GM21529 (cell line): ENCODE measurements around the gene RIC8B.

ENCODE experiments used
- ATAC-seq: cut with Tn5 transposase; IDR thresholded peaks from one replicate; pipeline ENCODE4 v1.9.1; 2021; ENCODE audit not compliant: unreplicated experiment

The RIC8B gene

DNA sequence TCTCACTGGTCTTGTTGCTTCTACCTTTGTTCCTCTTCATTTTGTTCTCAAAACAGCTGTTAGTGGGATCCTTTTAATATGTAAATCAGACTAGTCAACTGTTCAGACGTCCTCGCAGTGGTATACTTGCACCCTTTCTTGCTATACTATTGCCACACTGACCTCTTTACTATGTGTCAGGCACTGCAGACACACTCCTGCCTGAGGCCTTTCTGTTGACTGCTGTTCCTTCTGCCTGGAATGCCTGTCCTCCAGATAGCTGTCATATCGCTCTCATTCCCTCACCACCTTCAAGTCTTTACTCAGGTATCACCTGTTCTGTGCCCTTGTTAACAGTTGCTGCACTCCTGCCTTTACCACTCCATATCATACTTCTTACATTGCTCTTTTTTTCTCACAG is 91.2 kb downstream of the RIC8B start:
- no peak for ATAC-seq

DNA sequence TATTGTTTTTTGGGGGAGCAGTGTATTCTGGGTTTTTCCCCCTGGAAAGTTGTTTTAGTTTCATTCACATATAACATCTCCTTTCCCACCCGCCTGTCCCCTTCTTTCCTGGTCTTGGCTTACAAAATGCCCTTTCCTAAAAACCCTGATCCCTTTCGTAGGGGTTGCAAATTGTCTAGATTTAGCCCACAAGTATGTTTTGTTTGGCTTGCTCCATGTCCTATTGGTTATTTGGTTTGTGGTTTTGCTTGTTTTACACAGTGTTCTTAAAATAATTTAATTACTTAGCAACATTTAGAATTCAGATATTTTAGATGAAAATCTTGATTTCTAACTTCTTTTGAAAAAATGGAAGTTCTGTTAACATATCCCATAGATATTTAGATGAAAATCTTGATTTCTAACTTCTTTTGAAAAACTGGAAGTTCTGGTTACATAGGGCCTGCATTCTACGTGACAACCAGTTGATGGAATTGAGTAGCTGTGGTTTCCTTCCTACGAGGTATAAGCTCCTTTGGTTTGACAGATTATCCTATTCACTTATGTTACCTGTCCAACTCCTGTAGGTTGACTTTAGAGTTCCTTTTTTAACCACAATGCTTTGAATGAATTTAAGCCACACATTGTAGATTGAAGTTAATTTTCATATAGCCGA is 92.1 kb downstream of the RIC8B start:
- ATAC-seq: no peak

DNA sequence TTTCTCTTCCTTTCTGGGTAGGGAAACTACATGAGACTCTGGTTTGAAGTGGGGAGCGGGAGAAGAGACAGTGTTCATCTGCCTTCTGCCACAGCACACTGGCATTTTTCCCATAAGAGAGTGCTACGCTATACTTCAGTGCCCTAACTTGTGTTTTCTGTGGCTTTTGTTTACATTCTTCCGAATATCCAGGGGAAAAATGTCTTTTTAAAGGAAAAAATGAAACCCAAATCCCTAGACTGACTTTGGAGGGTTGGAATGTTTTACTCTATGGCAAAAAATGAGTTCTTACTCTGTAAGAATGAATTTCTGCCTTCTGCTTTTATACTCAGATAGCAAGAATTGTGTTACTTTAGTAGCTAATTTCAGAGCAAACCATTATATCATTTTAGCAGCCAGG is 93.2 kb downstream of the RIC8B start:
- no peak for ATAC-seq

DNA sequence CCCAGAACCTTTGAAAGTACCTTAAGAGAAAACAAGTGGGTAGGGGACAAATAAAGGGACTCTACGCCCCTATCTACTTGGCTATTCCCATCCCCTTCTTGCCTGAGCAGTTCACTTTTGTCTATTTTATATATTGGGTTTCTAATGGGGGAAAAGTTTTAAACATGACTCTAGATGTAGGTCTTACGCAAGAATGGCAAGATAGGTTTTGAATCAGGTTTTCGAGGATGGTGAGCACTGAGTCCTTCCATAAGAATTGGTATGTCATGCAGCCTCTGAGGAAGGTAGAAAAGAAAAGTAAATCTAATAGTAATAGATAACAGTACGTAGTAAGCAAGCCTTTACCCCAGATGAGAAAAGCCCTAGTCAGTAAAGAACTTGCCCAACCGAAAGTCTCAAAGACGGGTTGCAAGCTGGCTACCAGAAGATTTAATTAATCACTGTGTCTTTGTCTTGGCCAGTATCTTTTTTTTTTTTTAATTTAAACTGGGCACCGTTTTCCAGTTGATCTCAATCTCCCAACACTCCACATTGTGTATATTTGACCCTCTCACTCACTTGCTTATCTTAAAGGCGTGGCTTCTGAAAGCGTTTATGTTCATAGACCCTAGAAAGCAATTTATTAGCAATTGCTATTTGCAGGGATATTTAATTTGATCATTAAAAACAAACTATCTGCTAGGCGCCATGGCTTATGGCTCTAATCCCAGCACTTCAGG is 94.7 kb downstream of the RIC8B start:
- no peak for ATAC-seq

DNA sequence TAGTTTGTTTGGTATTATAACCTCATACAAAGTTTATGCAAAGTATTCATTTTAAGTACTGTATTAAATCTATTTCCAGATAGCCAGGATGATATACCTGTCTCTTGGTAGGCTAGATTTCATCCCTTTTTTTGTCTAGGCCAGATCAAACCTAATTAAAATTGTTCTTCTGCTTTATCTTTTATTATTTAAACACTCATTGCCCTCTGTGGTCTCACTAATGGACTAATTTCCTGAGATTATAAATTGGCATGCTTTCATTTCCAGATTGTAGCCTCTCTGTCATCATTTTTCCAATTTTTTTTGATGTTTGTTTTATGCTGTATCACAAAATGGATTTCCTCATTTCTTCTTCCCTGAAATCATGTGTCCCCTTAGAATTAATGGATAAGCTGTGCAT is 95.6 kb downstream of the RIC8B start:
- no peak for ATAC-seq

DNA sequence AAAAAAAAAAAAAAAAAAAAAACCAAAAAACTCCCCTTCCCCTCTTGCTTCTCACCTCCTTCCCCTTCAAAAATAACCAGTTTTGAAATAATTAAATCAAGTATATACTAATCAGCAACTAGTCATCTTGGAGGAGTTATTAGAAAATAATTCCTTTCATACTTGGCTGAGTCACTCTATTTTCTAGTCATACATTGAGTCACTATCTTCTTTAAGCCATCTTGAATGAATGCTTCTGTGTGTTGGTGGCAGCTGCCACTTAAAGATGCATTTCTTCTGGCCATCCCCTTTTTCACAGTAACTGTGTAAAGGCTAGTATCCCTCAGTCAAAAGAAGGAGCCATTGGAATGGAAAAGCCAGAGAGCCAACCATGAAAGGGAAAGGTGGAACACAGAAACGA is 97.0 kb downstream of the RIC8B start:
- no peak for ATAC-seq

DNA sequence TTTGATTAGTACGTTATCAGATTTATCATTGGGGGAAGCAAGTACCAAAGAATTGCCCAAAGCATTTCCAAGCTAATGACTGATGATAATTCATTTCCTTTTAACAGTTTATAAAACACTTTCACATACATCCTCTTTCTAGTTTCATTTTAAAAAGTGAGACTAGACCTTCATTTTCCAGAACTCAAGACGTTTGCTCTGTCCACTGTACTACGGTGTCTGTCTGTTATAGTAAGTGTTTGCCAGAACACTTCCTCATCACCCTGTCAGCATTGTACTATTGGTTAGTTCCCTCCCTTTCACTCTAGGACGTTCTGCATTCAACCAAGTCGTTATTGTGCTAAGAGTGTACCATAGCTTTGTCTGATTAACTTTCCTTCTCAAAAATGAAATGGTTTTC is 99.5 kb downstream of the RIC8B start:
- no peak for ATAC-seq

DNA sequence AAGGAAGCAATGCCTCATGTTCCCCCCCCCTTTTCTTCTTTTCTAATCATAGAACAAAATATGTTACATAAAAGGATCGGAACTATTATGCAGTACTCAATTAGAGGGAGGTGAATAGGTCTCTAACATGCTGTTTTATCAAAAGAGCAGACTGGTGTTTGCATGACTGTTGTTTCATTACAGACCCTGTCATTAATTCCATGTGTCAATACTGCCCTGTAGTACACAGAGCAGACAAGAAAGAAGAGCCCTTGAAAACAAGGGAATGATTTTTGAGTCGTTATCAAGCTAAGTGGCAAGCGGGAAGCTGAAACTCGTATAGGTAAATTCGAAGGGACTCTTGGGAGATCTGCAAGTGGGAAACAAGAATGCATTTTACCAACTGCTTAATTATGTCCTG is 104.3 kb downstream of the RIC8B start:
- ATAC-seq: no peak

DNA sequence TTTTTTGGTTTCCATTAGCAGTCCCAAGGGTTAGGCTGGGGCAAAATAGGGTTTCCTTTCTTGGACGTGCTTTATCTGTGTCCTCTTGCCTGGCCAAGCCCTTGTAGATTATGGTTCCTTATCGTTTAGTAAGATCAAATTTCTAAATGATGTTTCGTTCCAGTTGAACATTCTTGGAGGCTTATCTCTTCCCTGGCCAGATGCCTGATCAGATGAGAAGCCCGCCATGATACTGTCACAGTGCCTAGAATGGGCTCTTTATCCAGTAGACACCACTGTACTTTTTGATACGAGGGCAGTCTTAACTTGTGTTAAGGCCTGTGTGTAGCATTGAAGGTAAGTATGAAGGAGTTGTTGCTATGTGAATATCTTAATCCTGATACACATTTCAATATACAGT is 105.1 kb downstream of the RIC8B start:
- no peak for ATAC-seq

DNA sequence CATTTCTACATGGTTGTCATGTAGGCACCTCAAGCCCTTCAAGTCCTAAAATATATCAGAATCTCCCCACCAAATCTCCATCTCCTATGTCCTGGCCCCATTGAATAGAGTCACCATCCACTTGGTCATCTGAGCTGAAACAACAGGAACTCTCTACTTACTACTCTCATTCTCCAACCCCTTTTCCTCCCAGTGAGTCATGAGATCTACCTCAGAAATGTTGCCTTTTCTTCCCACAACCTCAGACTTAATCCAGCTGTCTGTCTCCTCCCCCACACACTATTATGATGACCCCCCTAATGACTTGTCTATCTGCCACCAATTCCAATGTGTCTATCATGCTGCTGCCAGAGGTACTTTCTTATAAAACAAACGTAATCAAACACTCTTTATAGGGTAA is 108.9 kb downstream of the RIC8B start:
- ATAC-seq: no peak

DNA sequence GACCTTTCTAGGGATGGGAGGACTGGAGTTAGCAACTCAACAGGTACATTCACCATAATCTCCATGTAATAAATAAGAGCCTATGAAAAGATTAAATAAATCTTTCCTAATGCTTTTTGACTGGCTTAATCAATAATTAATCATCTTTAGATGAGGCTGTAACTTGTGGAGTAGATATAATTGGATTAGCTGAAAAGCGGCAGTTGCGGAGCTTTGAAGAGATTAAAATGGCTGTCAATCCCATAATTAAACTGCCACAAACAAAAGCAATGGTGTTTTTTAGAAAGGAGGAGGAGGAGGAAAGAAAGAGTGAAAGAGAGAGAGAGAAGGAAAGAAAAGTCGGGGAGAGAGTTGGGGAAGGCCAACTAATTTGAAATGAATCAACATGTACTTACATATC is 110.5 kb downstream of the RIC8B start:
- ATAC-seq: no peak

DNA sequence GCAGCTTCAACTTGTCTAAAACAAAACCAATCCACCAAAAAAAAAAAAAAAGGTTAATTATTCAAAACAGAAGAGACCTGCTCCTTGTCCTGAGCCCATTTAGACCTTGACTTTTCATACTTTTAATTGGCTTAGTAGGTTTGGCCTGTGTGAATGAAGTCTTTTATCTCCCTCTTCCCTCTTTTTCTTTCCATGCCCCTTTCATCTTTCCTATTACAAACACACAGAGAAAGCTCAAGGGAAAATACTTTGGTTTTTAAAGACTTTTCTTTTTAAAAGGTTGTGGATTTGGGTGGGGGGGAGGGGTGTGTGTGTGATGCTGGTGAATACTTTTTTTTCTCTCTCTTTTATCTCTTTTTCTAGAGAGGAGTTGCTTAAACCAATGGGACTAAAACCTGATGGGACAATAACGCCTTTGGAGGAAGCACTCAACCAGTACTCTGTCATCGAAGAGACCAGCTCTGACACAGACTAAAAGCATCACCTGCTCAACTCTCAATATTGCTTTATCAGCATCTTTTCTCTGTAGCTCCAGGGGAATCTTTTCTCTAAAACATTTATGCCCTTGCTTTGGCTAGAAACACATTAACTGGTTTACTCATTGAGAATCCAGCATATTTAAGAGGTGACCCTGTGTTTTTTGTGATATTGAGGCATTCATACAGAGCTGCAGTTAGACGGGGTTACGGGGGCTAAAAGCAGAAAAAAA is 111.2 kb downstream of the RIC8B start:
- ATAC-seq: no peak

DNA sequence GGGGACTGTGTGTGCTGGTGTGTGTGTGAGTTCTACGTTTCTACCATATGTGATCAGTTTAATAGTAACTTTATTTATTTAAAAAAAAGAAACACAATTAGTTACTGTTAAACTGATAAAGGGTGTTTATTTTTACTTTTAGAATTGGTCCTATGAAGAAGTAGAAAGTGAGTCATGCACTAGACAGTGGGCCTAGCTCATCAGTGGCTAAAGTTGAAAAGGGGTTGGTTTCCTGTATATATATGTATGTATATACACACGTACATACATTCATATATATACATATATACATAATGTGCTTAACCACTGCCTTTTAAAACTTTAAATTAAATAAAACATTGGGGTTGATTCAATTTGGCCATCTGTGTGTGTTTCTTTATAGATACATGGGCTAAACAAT is 112.5 kb downstream of the RIC8B start:
- ATAC-seq: no peak

DNA sequence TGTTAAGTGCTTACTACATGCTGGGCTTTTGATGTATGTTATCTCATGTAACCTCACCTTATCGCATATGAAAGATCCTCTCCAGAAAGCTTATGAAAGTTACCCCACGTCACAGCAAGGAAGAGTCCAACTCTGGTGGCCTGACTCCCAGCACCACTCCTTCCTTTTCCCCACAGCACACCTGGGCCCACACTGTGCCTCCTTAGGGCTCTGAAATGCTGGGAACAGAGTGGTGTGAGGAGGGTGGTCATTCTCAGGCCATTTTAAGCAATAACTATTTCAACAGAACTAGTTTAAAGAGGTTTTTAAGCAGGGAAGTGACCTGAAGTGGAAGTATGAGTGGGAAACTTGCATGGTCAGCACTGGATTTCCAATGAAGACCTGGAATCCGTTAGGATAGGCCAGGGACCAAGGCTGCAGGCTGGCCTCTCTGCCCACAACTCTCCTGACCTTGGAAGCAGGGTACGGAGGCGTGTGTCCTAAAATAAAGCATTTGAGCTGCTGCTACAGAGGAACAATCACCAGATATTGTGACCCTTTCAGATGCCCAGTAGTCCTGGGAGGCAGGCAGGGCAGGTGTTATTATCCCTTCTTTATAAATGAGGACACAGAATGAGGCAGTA is 114.0 kb downstream of the RIC8B start:
- ATAC-seq: no peak

DNA sequence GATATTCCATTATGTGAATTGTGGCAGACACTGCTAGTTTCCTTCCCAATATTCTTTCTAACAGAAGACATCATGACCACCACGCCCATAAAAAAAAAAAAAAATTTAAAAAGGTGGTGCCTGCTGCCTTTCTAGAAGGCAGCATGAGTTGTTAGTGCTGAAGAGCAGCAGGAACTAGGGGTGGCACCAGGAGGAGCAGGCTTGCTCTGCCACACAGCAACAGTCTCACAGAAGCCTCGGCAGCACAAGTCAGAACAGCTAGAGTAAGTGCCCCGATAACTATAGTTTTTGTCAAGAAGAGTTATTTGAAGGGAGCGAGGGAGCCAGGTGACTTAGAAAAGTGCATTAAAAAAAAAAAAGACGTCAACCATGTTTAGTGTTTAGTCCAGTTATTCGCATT is 114.8 kb downstream of the RIC8B start:
- no peak for ATAC-seq

DNA sequence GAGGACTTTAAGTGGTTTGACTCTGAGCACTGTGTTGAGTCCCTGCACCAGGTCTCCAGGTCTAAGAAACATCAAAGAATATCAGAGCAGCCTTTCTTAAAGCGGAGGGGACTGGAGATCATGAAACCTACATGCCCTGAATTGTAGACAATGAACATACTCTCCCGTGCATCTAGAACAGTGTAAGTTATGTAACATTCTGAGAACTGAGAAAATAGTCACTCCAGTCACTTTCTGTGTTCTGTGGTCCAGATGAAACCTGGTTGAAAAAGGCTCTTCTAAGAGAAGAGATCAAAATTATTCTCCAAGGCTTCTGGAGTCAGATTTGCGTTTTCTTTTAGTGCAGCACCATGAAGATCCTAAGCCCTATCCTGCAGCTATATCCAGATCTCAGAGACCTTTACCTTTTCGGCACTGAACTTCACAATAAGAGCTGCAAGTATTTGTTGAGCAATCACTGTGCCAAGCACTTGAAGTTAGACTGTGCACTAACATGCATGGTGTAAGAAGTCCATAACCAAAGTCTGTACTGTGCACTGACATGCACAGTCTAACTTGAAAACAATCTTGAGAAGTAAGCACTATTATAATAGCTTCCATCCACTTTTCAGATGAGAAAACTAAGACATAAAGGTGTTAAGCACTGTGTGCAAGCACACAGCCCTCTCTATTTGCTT is 115.6 kb downstream of the RIC8B start:
- no peak for ATAC-seq

DNA sequence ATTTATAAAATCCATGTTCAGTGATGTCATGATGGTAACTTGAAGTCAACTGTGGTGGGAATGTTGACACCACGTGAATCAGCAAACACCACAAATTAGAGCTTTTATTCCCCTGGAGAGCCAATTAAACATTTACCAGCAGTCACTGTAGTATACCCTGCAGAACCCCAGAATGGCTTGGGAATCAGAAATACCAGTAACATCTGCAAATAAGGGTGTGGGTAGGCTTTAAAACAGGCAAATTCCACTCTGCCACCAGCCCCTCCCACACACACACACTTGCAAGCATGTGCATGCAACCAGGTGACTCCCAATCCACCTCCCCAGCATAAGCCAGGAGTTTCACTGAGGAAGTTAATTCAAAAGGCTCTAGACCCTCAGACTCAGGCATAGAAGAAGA is 117.6 kb downstream of the RIC8B start:
- no peak for ATAC-seq

DNA sequence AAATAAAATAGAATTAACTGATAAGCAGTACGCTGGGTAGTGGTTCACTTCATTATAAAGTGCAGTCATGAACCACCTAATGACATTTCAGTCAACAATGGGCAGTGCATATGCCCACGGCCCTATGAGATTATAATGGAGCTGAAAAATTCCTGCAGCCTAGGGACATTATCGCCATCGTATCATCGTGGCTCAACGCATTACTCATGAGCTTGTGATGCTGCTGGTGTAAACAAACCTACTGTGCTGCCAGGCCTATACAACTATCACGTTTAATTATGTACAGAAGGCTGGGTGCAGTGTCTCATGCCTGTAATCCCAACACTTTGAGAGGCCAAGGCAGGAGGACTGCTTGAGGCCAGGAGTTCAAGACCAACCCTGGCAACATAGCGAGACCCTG is 119.0 kb downstream of the RIC8B start:
- no peak for ATAC-seq

DNA sequence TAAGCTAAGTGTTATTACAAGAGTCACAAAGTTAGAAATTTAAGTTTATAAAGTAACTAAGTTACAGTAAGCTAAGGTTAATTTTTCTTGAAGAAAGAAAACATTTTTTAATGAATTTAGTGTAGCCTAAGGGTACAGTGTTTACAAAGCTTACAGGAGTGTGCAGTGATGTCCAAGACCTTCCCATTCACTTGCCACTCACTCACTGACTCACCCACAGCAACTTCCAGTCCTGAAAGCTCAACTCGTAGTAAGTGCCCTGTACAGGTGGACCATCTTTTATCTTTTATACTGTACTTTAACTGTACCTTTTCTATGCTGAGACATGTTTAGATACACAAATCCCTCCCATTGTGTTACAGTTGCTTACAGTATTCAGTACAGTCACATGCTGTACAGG is 120.3 kb downstream of the RIC8B start:
- no peak for ATAC-seq

DNA sequence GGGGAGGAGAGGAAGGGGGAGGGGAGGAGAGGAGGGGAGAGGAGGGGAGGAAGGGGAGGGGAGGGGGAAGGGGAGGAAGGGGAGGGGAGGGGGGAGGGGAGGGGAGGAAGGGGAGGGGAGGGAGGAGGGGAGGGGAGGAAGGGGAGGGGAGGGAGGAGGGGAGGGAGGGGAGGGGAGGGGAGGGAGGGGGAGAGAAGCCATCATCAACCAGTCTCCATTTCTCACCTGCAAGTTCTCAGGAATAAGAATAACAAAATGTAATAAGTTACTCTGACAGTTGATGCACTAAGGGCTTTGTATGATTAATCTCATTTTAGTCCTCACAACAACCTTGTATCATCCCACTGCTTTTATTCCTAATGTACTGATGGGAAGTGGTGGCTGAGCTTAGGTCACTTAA is 122.1 kb downstream of the RIC8B start:
- no peak for ATAC-seq

DNA sequence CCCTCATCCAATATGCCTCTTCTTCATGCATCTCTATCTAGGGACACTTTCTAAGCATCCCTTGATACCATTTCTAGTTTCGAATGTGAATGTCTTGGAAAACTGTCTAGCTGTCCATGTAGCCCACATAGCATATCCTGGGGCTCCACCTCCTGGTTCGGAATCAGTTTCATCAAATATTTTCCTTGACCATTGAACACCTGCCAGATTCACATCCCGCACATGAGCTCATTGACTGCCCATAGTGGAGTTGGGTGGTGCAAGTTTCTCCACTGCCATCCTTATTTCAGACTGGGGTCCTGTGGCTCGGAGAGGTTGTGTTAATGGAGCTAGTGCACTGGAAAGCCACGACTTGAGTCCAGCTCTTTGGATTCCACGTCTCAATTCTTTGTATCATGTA is 122.6 kb downstream of the RIC8B start:
- no peak for ATAC-seq
